ENCODE measurements around the gene CATSPERE. TPM values are rescaled to one million over a fixed set of nuclear protein-coding genes. Genes with fewer than 3 reads are reported as not detected.

Gene CATSPERE, protein sequence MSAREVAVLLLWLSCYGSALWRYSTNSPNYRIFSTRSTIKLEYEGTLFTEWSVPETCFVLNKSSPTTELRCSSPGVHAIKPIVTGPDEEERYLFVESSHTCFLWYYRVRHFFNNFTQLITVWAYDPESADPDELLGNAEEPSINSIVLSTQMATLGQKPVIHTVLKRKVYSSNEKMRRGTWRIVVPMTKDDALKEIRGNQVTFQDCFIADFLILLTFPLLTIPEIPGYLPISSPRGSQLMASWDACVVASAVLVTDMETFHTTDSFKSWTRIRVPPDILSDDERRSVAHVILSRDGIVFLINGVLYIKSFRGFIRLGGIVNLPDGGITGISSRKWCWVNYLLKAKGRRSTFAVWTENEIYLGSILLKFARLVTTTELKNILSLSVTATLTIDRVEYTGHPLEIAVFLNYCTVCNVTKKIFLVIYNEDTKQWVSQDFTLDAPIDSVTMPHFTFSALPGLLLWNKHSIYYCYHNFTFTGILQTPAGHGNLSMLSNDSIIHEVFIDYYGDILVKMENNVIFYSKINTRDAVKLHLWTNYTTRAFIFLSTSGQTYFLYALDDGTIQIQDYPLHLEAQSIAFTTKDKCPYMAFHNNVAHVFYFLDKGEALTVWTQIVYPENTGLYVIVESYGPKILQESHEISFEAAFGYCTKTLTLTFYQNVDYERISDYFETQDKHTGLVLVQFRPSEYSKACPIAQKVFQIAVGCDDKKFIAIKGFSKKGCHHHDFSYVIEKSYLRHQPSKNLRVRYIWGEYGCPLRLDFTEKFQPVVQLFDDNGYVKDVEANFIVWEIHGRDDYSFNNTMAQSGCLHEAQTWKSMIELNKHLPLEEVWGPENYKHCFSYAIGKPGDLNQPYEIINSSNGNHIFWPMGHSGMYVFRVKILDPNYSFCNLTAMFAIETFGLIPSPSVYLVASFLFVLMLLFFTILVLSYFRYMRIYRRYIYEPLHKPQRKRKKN
- total RNA-seq: 0.21 and 0.24 TPM in 2 replicates

DNA sequence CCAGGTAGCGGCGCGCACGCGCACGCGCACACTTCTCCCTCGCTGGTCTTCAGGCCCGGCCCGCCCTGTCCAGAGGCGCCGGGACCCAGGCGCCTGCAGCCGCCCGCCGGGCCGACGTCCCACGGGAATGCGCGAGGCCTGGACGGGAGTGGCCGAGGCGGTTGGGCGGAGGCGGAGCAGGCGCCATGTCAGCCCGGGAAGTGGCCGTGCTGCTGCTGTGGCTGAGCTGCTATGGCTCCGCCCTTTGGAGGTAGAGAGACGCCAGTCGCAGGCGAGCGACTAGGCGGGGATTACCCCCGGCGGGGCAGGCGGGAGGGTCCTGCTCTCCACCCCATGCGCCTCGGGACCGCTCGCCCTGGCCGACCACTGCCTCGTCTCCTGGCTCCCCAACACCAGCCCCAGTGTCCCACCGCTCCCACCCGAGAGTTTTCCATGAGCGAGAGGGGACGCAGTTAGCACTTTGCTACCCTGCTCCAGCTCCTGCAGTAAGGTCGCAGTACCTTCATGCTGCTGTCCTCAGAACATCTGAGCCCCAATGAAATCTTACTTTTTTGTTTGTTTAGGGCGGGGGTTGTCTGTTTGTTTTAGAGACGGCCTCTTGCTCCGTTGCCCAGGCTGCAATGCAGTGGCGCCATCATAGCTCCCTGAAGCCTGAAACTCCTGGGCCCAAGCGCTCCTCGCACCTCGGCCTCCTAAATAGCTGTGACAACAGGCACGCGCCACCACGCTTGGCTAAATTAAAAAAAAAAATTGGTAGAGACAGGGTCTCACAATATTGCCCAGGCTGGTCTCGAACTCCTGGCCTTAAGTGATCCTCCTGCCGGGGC lies at the start of gene CATSPERE:
TSS of gene CATSPERE (plus strand) at position 29 of the 827 bp plus-strand sequence. CDS start at position 186, 157 bp downstream.

DNA sequence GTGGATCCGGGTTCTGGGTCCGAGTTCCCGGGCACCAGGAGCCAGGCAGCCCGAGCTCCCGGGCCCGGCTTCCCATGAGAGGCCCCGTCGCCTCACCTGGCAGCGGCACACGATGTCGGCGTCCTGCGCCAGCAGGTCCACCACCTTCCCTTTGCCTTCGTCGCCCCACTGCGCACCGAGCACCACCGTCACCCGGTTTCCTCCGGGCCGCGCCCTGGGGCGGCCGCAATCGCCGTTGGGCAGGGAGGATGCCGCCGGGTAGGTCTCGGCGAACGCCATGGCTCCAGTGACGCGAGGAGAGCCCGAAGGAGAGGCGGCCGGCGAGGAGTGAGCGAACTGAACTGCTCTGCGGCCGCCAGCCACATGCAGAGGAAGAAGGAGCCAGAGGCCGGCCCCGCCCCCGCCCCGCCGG lies 9.5 kb upstream of the CATSPERE start, which contains the start of gene ADSS2:
TSS of gene ADSS2 (minus strand) at position 371 of the 412 bp plus-strand sequence. CDS start at position 279, 92 bp downstream.

DNA sequence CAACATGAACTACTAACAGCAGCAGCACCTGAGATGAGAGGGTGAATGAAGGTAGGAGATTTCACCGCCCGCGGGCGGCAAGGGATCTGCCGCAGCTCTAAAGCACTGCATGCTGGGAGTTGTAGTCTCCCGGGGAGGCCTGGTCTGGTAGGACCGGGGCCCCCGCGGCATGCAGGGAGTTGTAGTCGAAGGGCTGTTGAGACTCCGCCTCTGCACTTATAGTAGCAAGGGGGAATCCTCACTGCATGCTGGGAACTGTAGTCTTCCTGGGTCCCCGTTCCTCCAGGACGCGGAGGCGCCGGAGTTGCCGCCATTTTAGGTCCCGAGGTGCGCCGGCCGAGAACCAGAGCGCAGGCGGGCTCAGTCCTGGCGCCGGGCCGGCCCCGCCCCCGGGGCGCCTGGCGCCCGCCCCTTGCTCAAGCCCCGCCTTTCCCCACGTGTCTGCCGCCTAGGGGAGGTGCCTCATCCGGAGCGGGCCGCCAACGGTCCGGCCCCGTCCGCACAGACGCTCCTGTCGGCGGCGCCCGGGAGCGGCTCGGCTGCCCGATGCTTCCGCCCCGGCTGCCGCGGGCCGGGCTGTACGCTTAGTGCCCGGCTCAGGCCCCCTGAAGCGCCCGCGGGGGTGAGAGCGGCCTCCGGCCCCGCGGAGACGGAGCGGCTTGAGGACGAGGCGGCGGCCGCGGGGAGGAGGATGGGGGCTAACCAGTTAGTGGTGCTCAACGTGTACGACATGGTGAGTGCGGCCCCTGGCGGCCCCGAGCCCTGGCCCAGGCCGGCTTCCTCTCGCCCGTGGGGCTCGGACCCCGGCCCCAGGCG lies 191.8 kb downstream of the CATSPERE start, which contains the start of gene DESI2:
TSS of gene DESI2 (plus strand) at position 504 of the 816 bp plus-strand sequence. CDS start at position 692, 188 bp downstream.

Other genes with a start within 250 kb of the CATSPERE start
- gene ADSS2, start 9.4 kb upstream of the CATSPERE start, total RNA-seq: 49.4 and 59.0 TPM in 2 replicates
- gene DESI2, start 191.9 kb downstream of the CATSPERE start, total RNA-seq: 50.8 and 55.0 TPM in 2 replicates

All from tracheal epithelial cell (primary cell).